22Rv1 (cell line): Measurements from ENCODE around the gene SLC24A4.

ENCODE experiments used
- CTCF ChIP-seq: fragments of 450-650 bp; IDR thresholded peaks from 2 replicates; pipeline ENCODE4 v1.5.1; 2017; ENCODE audit warnings: mild to moderate bottlenecking
- ZFX ChIP-seq: fragments of 450-650 bp; IDR thresholded peaks from 2 replicates; pipeline ENCODE4 v1.6.1; 2017; ENCODE audit warnings: antibody characterized with exemption, borderline replicate concordance

- TF ChIP-seq CTCF (no peak), ZFX (no peak)
Measured at GRCh38 chr14:92287987-92288386, 35.0 kb upstream of the SLC24A4 start.
